PFSK-1 (cell line): ENCODE measurements around the gene CCDC134.

Experiments
- FOXP2 ChIP-seq: optimal IDR thresholded peaks from 2 replicates; pipeline ENCODE3; 2011; ENCODE audit warnings: borderline replicate concordance, control low read depth, inconsistent platforms; ENCODE audit not compliant: insufficient read depth; ENCODE audit errors: extremely low read length, extremely low read depth
- POLR2AphosphoS5 ChIP-seq: IDR thresholded peaks from 2 replicates; pipeline ENCODE4 v1.6.1; 2012; ENCODE audit warnings: low read depth, mild to moderate bottlenecking, control low read depth, low read length, moderate library complexity
- SIN3A ChIP-seq: IDR thresholded peaks from 2 replicates; pipeline ENCODE4 v1.6.1; 2012; ENCODE audit warnings: mild to moderate bottlenecking, low read length, moderate library complexity, borderline replicate concordance; ENCODE audit not compliant: insufficient read depth
- TAF1 ChIP-seq: IDR thresholded peaks from 2 replicates; pipeline ENCODE4 v1.6.1; 2012; ENCODE audit warnings: low read length, control low read depth, borderline replicate concordance; ENCODE audit not compliant: insufficient read depth
- TF ChIP-seq, protein P1 (sequence below), 2 experiments: IDR thresholded peaks; 2 replicates each; pipeline versions ENCODE4 v1.6.1 to v1.8.0; 2011 to 2012; ENCODE audit warnings: low read depth in 2 of 2, low read length in 2 of 2, control low read depth in 1 of 2, inconsistent platforms in 1 of 2, mild to moderate bottlenecking in 1 of 2, moderate library complexity in 1 of 2; ENCODE audit not compliant: insufficient read depth in 1 of 2

CCDC134 gene

DNA sequence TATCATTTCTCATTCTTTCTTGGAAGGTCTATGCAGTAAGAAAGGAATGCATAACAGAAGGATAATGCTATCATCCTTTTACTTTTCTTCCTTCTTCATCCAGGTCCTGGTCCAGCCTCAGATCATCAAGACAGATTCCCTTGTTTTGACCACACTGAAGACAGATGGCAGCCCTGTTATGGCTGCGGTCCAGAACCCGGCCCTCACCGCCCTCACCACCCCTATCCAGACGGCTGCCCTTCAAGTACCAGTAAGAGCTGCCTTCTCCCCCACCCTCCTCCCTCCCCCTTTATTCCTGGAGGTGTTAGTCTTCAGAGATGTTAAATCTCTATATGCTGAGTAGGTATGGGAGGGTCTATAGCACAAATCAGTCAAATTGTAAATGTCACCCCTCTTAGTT, 70.3 kb downstream of the CCDC134 start:
- TF ChIP-seq SIN3A (no peak), TAF1 (no peak)

DNA sequence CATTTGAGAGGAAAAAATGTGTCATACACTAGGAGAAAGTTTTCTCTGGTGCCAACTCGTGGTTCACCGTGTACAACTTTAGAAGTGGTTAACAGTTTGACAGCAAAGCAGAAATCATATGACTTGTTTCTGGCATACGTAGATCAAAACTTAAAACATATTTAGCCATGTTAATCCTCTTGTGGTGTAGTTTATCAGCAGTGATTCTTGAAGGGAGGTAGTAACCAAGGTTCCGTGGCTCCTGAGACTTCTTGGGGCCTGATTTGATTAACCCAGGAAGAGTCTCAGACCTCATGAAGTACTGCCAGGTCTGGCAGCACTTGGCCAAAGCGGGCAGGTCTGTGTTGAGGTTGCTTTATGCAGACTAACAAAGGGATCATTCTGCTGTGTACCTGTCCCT, 72.9 kb downstream of the CCDC134 start:
- TF ChIP-seq TAF1: no peak
- TF ChIP-seq, protein P1, sequence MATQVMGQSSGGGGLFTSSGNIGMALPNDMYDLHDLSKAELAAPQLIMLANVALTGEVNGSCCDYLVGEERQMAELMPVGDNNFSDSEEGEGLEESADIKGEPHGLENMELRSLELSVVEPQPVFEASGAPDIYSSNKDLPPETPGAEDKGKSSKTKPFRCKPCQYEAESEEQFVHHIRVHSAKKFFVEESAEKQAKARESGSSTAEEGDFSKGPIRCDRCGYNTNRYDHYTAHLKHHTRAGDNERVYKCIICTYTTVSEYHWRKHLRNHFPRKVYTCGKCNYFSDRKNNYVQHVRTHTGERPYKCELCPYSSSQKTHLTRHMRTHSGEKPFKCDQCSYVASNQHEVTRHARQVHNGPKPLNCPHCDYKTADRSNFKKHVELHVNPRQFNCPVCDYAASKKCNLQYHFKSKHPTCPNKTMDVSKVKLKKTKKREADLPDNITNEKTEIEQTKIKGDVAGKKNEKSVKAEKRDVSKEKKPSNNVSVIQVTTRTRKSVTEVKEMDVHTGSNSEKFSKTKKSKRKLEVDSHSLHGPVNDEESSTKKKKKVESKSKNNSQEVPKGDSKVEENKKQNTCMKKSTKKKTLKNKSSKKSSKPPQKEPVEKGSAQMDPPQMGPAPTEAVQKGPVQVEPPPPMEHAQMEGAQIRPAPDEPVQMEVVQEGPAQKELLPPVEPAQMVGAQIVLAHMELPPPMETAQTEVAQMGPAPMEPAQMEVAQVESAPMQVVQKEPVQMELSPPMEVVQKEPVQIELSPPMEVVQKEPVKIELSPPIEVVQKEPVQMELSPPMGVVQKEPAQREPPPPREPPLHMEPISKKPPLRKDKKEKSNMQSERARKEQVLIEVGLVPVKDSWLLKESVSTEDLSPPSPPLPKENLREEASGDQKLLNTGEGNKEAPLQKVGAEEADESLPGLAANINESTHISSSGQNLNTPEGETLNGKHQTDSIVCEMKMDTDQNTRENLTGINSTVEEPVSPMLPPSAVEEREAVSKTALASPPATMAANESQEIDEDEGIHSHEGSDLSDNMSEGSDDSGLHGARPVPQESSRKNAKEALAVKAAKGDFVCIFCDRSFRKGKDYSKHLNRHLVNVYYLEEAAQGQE (IDR thresholded peaks at IDR 0.05; ENCODE audit: insufficient read depth in 1 of 2, low read depth in 2 of 2, low read length in 2 of 2): no peak
- TF ChIP-seq POLR2AphosphoS5: no peak
- no peak for TF ChIP-seq FOXP2
- no peak for TF ChIP-seq SIN3A

DNA sequence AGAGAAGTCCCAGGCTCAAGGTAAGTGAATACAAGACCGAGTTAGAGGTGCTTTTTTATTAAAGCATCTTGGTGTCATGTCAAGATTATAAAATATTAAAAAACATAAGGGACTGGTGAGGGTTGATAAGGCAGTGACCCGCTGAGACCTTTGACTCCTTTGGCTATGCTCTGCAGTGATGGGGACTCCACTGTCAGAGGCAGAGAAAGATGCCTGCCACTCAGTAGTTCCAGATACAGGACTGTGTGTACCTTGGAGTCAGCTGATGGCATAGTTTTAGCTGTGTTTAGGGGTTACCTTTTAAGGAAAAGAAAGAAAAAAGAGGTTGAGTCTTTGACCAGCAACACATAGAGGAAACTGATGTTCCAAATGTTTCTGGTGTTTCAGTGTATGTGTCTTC, 73.6 kb downstream of the CCDC134 start:
- TF ChIP-seq POLR2AphosphoS5: no peak
- TF ChIP-seq, protein P1 (IDR thresholded peaks at IDR 0.05; ENCODE audit: insufficient read depth in 1 of 2, low read depth in 2 of 2, low read length in 2 of 2): no peak
- TF ChIP-seq SIN3A: no peak
- TF ChIP-seq TAF1: no peak
- no peak for TF ChIP-seq FOXP2

DNA sequence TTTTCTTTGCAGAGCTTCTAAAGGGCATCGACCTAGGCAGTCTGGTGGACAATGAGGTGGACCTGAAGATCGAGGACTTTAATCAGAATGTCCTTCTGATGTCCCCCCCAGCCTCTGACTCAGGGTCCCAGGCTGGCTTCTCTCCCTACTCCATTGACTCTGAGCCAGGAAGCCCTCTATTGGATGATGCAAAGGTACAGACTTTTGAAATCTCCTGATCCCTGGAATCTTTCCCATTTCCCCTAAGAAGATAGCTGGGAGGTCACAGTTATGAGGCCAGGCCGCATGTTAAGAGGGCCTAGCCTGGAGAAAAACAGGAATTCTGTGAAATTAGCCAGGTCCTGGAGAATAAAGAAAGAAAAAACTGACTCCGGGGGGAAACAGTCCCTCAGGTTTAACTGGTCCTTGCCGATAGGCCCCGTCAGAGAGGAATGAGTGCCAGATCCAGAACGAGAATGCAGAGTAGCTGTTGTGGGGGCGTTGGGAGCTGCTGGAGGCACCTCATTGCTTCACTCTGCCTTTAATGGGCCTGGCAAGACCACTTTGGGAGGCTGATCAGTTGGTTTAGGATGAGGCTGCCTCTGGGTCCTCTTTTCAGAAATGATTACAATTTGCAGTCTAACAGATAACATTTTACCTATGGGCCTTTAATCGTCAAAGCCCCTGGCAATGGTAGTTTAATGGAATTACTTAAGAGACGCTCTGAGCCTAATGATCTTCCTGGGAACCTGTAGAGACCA, 75.2 kb downstream of the CCDC134 start:
- no peak for TF ChIP-seq POLR2AphosphoS5
- TF ChIP-seq TAF1: no peak
- no peak for TF ChIP-seq SIN3A
- no peak for TF ChIP-seq FOXP2
- TF ChIP-seq, protein P1 (IDR thresholded peaks at IDR 0.05; ENCODE audit: insufficient read depth in 1 of 2, low read depth in 2 of 2, low read length in 2 of 2): no peak
